ENCODE data around the gene PDIA5. TPM values are rescaled to one million over a fixed set of nuclear protein-coding genes. Genes with fewer than 3 reads are reported as not detected.

PDIA5 gene
- total and polyA plus RNA-seq, 4 donors: 9.5 to 16.9 (median 13.5) TPM

DNA sequence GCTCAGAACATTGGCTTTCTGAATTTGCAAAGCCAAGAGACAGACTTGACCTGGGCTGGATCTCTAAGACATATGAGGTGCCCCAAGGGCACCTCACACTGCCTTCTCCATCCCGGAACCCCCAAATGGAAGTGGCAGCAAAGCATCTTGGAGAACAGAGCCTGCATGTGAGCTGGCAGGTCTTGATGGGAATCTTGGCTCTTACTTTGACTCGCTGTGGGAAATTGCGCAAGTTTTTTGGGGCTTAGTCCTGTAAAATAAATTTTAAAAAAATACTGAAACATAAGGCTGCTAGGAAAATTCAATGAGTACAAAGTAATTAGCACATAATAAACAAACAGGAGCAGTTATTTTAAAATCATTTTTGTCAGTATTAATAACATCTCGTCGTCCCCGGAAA lies 121.2 kb downstream of the PDIA5 start:
- no peak overlapping the region for H3K4me3 ChIP-seq (ENCODE audit: low read depth, low read length)
- DNase-seq (ENCODE audit: low read depth in 4 of 6, low spot score in 6 of 6): no peak
- WGBS (ENCODE audit: insufficient coverage): no CpG with 5 or more reads among the region's 6 CpGs

DNA sequence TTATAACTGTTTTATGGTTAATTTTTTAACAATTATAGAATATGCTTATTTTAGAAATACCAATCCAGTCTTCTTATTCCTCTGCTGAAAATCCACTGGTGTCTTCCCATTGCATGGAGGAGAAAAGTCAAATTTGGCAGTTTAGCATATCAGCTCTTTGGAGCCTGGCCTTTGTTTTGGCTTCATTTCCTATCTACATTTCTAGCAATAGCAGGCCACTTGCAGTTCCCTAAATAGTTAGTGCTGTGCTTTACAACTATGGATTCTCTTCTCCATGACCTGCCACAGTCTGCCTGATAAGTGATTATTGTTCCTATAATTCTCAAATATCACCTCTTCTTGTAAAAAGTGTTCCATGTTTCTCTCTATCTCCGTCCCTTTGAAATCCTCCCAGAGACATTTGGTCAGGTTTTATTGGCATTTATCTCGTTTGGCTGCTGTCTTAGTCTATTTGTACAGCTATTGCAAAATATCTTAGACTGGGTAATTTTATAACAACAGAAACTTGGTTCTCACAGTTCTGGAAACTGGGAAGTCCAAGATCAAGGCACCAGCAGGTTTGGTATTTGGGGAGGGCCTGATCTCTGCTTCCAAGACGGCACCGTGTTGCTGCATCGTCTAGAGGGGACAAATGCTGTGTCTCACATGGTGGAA lies 126.8 kb downstream of the PDIA5 start:
- DNase-seq (ENCODE audit: low read depth in 4 of 6, low spot score in 6 of 6): no peak
- Histone ChIP-seq H3K4me1 (ENCODE audit: control insufficient read depth, insufficient read depth, low read length) (no peaks in the 10 kb centered on the region), H3K36me3 (ENCODE audit: control insufficient read depth, insufficient read depth, low read length) (no peaks in the 10 kb centered on the region), H3K27ac (ENCODE audit: low read depth, low read length) (no peak overlapping the region), H3K9me3 (ENCODE audit: control insufficient read depth, insufficient read depth, low read length) (no peaks in the 10 kb centered on the region), H3K27me3 (ENCODE audit: control insufficient read depth, insufficient read depth, low read length) (no peaks in the 10 kb centered on the region), H3K4me3 (ENCODE audit: low read depth, low read length) (no peak overlapping the region)
- WGBS (ENCODE audit: insufficient coverage): 76% methylated on average over 2 of the region's 5 CpGs

More for the DNA sequence above, 121.2 kb downstream of the PDIA5 start:
- Histone ChIP-seq H3K36me3 (ENCODE audit: control insufficient read depth, insufficient read depth, low read length) (no peaks in the 10 kb centered on the region), H3K27ac (ENCODE audit: low read depth, low read length) (no peak overlapping the region), H3K4me1 (ENCODE audit: control insufficient read depth, insufficient read depth, low read length) (no peaks in the 10 kb centered on the region), H3K27me3 (ENCODE audit: control insufficient read depth, insufficient read depth, low read length) (no peaks in the 10 kb centered on the region), H3K9me3 (ENCODE audit: control insufficient read depth, insufficient read depth, low read length) (no peaks in the 10 kb centered on the region)

DNA sequence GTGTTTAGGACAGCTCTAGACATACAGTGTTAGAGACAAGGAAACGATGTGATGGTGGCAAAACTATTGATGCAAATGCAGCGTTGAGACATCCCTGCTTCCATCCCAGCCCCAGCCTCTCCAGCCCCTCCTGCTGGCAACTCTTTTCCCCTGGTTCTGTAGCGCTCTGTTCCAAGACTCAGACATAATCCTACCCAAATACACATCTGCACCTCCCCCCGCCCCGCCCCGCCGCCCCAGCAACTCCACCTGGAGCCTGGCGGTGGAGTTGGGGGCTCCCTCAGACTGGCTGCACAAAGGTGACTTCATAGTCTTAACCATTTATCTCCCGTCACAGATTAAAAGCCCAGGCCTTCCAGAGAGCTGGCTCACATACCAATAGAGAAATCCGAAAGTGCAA lies 127.7 kb downstream of the PDIA5 start:
- H3K4me3 ChIP-seq (ENCODE audit: low read depth, low read length): no peak overlapping the region
- no peaks in the 10 kb centered on the region for H3K36me3 ChIP-seq (ENCODE audit: control insufficient read depth, insufficient read depth, low read length)
- no peaks in the 10 kb centered on the region for H3K27me3 ChIP-seq (ENCODE audit: control insufficient read depth, insufficient read depth, low read length)
- no peaks in the 10 kb centered on the region for H3K4me1 ChIP-seq (ENCODE audit: control insufficient read depth, insufficient read depth, low read length)
- DNase-seq (ENCODE audit: low read depth in 4 of 6, low spot score in 6 of 6): peak in 2 of 6 donors; percentile 4 to 20
- 9% methylated on average over 7 of the region's 10 CpGs for WGBS (ENCODE audit: insufficient coverage)
- H3K9me3 ChIP-seq (ENCODE audit: control insufficient read depth, insufficient read depth, low read length): no peaks in the 10 kb centered on the region
- H3K27ac ChIP-seq (ENCODE audit: low read depth, low read length): no peak overlapping the region

DNA sequence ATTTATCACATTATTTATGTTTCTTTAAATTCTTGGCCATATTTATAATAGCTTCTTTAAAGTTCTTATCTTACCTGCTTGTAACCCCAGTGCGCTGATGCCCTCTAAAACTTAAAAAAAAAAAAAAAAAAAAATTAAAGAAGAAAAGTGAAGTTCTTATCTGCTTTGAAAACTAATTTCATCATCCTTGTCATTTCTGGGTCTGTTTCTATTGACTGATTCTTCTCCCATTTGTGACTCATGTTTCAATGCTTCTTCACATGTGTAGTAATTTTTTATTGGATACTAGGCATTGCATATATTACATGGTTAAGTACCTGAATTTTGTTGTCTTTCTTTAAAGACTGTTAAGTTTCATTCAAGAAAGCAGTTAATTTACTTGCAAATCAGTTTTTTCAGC lies 131.5 kb downstream of the PDIA5 start:
- Histone ChIP-seq H3K27ac (ENCODE audit: low read depth, low read length) (no peak overlapping the region), H3K4me3 (ENCODE audit: low read depth, low read length) (no peak overlapping the region), H3K36me3 (ENCODE audit: control insufficient read depth, insufficient read depth, low read length) (no peaks in the 10 kb centered on the region), H3K27me3 (ENCODE audit: control insufficient read depth, insufficient read depth, low read length) (no peaks in the 10 kb centered on the region), H3K9me3 (ENCODE audit: control insufficient read depth, insufficient read depth, low read length) (no peaks in the 10 kb centered on the region), H3K4me1 (ENCODE audit: control insufficient read depth, insufficient read depth, low read length) (peaks cover 13% of the 10 kb centered on the region)
- DNase-seq (ENCODE audit: low read depth in 4 of 6, low spot score in 6 of 6): no peak
- no CpG with 5 or more reads among the region's 1 CpG for whole genome bisulfite sequencing (ENCODE audit: insufficient coverage)

DNA sequence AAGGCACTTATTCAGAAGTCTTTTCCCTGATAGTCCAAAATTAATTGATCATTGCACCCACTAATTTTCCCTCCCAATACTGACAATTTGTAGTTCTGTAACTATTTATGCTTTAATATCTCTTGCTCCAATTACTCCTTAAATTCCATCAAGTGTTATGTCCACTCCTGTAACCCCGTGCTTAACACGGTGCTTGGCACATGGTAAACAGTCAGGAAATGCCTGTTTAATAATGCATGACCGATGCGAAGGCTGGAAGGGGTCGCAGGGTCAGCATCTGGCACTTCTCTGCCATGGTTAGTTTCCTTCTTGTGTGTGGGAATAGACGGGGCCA lies 134.4 kb downstream of the PDIA5 start:
- H3K27ac ChIP-seq (ENCODE audit: low read depth, low read length): peak overlapping the region; percentile 73

DNA sequence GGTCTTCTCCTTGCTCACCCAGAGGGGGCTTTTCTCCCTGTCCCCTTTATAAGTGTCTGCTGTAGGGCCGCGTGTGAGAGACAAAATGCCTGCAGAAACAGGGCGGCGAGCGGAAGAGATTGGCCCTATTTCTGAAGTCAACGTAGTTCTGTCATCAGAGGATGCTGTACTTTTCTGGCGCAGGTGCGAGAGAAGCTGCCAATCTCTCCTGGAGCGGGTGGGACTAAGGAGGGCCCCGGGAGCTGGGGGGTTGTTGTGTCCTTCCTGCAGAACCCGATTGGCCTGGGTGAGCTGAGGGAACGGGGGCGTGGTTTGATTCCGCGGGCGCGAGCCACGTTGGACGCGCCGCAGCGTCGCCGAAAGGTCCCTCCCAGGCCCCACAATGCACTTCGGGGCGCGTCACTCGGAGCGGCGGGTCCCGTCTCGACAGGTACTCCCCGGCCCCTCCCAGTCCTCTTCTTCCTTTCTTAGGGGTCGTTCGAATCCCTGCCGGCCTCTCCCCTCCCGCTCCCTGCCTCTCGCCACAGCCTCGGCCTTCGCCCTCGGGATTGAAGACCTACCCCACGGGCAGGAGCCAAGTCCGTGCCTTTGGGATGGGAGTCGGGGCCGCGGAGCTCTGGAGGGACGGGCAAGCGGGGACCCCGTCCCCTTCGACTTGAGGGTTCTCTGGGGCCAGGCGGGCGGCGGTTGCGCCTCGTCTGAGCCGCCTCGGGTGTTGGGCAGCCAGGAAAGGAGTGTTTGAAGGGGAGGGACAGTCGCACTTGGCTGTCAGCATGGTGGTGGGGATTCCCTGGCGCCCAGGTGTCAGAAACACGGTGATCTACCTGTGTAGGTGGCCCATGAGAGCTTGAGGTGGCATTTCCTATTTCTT lies 135.0 kb downstream of the PDIA5 start, which contains the start of gene SEC22A:
Gene SEC22A, plus strand, starts transcription at position 387 of the 871 bp plus-strand sequence. CDS start 7,275 bp downstream, outside the sequence.
- Histone ChIP-seq H3K4me1 (ENCODE audit: control insufficient read depth, insufficient read depth, low read length) (peaks cover 13% of the 10 kb centered on the region), H3K36me3 (ENCODE audit: control insufficient read depth, insufficient read depth, low read length) (no peaks in the 10 kb centered on the region), H3K27ac (ENCODE audit: low read depth, low read length) (peak within 1 kb of the TSS; percentile 87), H3K9me3 (ENCODE audit: control insufficient read depth, insufficient read depth, low read length) (no peaks in the 10 kb centered on the region), H3K27me3 (ENCODE audit: control insufficient read depth, insufficient read depth, low read length) (no peaks in the 10 kb centered on the region), H3K4me3 (ENCODE audit: low read depth, low read length) (peak within 1 kb of the TSS; percentile 96)
- 0% methylated on average over 58 of the region's 60 CpGs for WGBS (ENCODE audit: insufficient coverage)
- DNase-seq (ENCODE audit: low read depth in 4 of 6, low spot score in 6 of 6): peak; percentile 81 to 98 (median 86)

More for the DNA sequence above, 134.4 kb downstream of the PDIA5 start:
- no peaks in the 10 kb centered on the region for H3K36me3 ChIP-seq (ENCODE audit: control insufficient read depth, insufficient read depth, low read length)
- H3K27me3 ChIP-seq (ENCODE audit: control insufficient read depth, insufficient read depth, low read length): no peaks in the 10 kb centered on the region
- peak overlapping the region; percentile 96 for H3K4me3 ChIP-seq (ENCODE audit: low read depth, low read length)
- peak in 1 of 6 donors; percentile 5 for DNase-seq (ENCODE audit: low read depth in 4 of 6, low spot score in 6 of 6)
- no peaks in the 10 kb centered on the region for H3K9me3 ChIP-seq (ENCODE audit: control insufficient read depth, insufficient read depth, low read length)
- 0% methylated on average over 4 of the region's 6 CpGs for WGBS (ENCODE audit: insufficient coverage)
- peaks cover 13% of the 10 kb centered on the region for H3K4me1 ChIP-seq (ENCODE audit: control insufficient read depth, insufficient read depth, low read length)

DNA sequence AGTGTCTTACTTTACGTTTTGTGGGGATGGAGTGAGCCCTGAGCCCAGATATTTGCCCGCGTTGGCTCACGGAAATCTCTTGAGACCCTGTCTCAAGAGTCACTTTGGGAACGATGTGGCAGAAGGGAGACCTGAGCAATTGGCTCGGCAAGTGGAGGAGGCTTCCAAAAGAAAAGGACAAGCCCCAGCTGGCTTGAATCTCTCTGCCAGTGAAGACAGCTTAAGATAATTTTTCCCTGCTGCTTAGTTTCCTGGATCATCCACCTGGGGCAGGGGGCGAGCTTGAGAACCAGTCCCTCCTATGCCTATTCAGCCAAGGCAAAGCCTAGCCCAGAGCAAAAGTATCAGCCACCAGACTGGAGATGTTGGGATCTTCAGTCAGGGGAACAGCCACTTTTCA lies 135.6 kb downstream of the PDIA5 start:
- Histone ChIP-seq H3K27me3 (ENCODE audit: control insufficient read depth, insufficient read depth, low read length) (no peaks in the 10 kb centered on the region), H3K4me1 (ENCODE audit: control insufficient read depth, insufficient read depth, low read length) (peaks cover 13% of the 10 kb centered on the region), H3K36me3 (ENCODE audit: control insufficient read depth, insufficient read depth, low read length) (no peaks in the 10 kb centered on the region), H3K27ac (ENCODE audit: low read depth, low read length) (peak overlapping the region; percentile 87), H3K4me3 (ENCODE audit: low read depth, low read length) (peak overlapping the region; percentile 96), H3K9me3 (ENCODE audit: control insufficient read depth, insufficient read depth, low read length) (no peaks in the 10 kb centered on the region)
- DNase-seq (ENCODE audit: low read depth in 4 of 6, low spot score in 6 of 6): peak in 2 of 6 donors; percentile 32 to 43
- 4% methylated on average over 6 of the region's 7 CpGs for WGBS (ENCODE audit: insufficient coverage)

Other genes starting within 250 kb of the PDIA5 start
- 10 to 100 TPM; 14.2 to 20.9 TPM for gene SEMA5B, start 39.3 kb upstream of the PDIA5 start, total RNA-seq
- gene SEMA5B, start 39.3 kb upstream of the PDIA5 start, polyA plus RNA-seq (ENCODE audit: insufficient read length in 2 of 2): 10 to 100 TPM; 57.3 to 65.5 TPM
- 10 to 100 TPM; 32.8 to 60.6 TPM for gene SEC22A, start 134.9 kb downstream of the PDIA5 start, total RNA-seq
- 10 to 100 TPM; 17.3 to 20.9 TPM for gene SEC22A, start 134.9 kb downstream of the PDIA5 start, polyA plus RNA-seq (ENCODE audit: insufficient read length in 2 of 2)

Data from spinal cord (tissue), 10 donors.